Natural killer cell (primary cell): Measurements from ENCODE around the gene BBX. TPM values are rescaled to one million over a fixed set of nuclear protein-coding genes. Genes with fewer than 3 reads are reported as not detected.

ENCODE experiments used
- ATAC-seq, 3 donors: fragments of 150-1000 bp in 2 of 3; fragments of 200-7000 bp in 1 of 3; cut with Tn5 transposase; 1 replicate in 1 of 3; 2 replicates in 2 of 3; pipeline ENCODE4 v1.10.0; 2021; ENCODE audit warnings: mild to moderate bottlenecking in 2 of 3, moderate library complexity in 2 of 3
- DNase-seq, 2 donors: peaks; one replicate each; pipeline versions ENCODE4 v3.0.0 to v3.0.0-alpha.2; 2013 to 2021; ENCODE audit warnings: mixed read lengths in 1 of 2
- H3K27ac ChIP-seq: one replicate; pipeline ENCODE4 v1.5.1; 2013; ENCODE audit warnings: mild to moderate bottlenecking, low read length
- H3K27me3 ChIP-seq: one replicate; pipeline ENCODE4 v1.6.1; 2013; ENCODE audit warnings: low read length; ENCODE audit not compliant: control insufficient read depth, insufficient read depth
- H3K36me3 ChIP-seq: one replicate; pipeline ENCODE4 v1.6.1; 2013; ENCODE audit warnings: low read length; ENCODE audit not compliant: control insufficient read depth, insufficient read depth
- H3K4me1 ChIP-seq: one replicate; pipeline ENCODE4 v1.6.1; 2013; ENCODE audit warnings: low read length; ENCODE audit not compliant: control insufficient read depth, insufficient read depth
- H3K4me3 ChIP-seq: one replicate; pipeline ENCODE4 v1.5.1; 2013; ENCODE audit warnings: low read length
- H3K9me3 ChIP-seq: one replicate; pipeline ENCODE4 v1.6.1; 2013; ENCODE audit warnings: low read length; ENCODE audit not compliant: control insufficient read depth, insufficient read depth
- H3K27ac Mint-ChIP-seq, 2 donors: one replicate each; pipeline ENCODE4 v1.8.0; 2022; ENCODE audit warnings: mild to moderate bottlenecking in 2 of 2, mixed read lengths in 2 of 2, moderate library complexity in 1 of 2
- H3K27me3 Mint-ChIP-seq, 2 donors: one replicate each; pipeline ENCODE4 v1.8.0; 2022; ENCODE audit warnings: low read depth in 2 of 2, mixed read lengths in 2 of 2
- H3K36me3 Mint-ChIP-seq: one replicate; pipeline ENCODE4 v1.8.0; 2022; ENCODE audit warnings: mixed read lengths
- H3K4me1 Mint-ChIP-seq, 2 donors: one replicate each; pipeline ENCODE4 v1.8.0; 2022; ENCODE audit warnings: mixed read lengths in 2 of 2
- H3K4me3 Mint-ChIP-seq: one replicate; pipeline ENCODE4 v1.8.0; 2022; ENCODE audit warnings: mild to moderate bottlenecking, moderate library complexity, mixed read lengths
- H3K9me3 Mint-ChIP-seq, 2 donors: one replicate each; pipeline ENCODE4 v1.8.0; 2022; ENCODE audit warnings: mixed read lengths in 2 of 2
- CTCF ChIP-seq: fragments of 200-600 bp; IDR thresholded peaks from one replicate; pipeline ENCODE4 v1.8.0; 2022; ENCODE audit warnings: antibody characterized with exemption
- WGBS: methylation state at CpG from one replicate; pipeline ENCODE4 v1.1.7; 2013; ENCODE audit warnings: missing lambda C conversion rate; ENCODE audit not compliant: insufficient coverage; 5-methylcytosine and 5-hydroxymethylcytosine counted together
- intact Hi-C: fragments of 100-400 bp; cut with micrococcal nuclease; formaldehyde crosslinking; loops from one replicate; pipeline ENCODE4 v1.14.2; 2022
- total RNA-seq, 4 donors: library from RNA; stranded (reverse); fragments of 120-200 nt in 1 of 4; gene quantifications; one replicate each; pipeline versions ENCODE4 v1.2.3 to v1.2.4, GENCODE V29; 2013 to 2022

The BBX gene
- total RNA-seq, 3 donors from 2014 or later (not counting 1 experiment from before 2014, with no cell fraction given) = 80.0 to 87.1 (median 83.4) TPM

DNA sequence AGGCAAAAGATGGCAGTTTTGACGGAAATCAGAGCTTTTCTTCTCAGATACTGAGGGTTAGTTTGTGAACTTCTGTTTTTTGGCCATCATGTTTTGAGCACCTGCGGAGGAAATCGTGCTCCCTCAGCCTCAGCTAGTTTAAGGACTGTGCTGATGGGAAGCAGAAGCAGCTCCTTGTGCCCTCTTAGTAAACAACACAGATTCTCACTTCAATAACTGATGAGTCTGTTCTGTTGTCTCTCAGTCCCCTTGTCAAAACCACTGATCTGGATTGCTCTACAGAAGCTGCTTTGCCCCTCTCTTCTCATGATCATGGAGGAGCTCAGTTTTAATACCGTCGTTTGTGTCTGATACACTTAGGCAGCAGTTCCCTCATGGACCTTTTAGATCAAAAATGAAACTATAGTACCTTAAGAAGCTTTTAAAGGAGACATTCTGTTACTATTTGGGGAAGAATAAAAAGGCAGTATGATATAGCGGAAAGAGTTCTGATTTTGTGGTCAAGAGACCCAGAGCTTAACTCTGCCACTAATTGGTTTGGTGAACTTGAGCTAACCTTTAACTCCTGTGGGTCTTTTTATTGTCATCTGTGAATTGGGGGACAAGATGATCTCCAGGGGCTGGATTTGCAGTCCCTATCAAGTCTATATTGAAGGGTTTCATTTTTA is 152.6 kb downstream of the BBX start:
- intact Hi-C loops = loop anchor here (10.0 kb wide), 2 partner anchors 729 to 799 kb away; no protein-coding TSS in a partner anchor
- no peaks in the 10 kb centered on the region for H3K36me3 Mint-ChIP-seq
- no peak for TF ChIP-seq CTCF
- Histone ChIP-seq H3K4me1 (no peaks in the 10 kb centered on the region), H3K36me3 (peaks cover 3% of the 10 kb centered on the region), H3K27me3 (no peaks in the 10 kb centered on the region), H3K27ac (peak overlapping the region; percentile 30), H3K4me3 (no peak overlapping the region), H3K9me3 (no peaks in the 10 kb centered on the region)
- peaks cover 29 to 35% of the 10 kb centered on the region in 2 donors for H3K4me1 Mint-ChIP-seq
- ATAC-seq = peak in 1 of 3 donors; percentile 20
- no peak for DNase-seq
- no peaks in the 10 kb centered on the region for H3K27me3 Mint-ChIP-seq
- H3K9me3 Mint-ChIP-seq = no peaks in the 10 kb centered on the region
- peak overlapping the region in 1 of 2 donors; percentile 81 for H3K27ac Mint-ChIP-seq
- no peak overlapping the region for H3K4me3 Mint-ChIP-seq
- 40% methylated on average over 6 of the region's 6 CpGs for WGBS

DNA sequence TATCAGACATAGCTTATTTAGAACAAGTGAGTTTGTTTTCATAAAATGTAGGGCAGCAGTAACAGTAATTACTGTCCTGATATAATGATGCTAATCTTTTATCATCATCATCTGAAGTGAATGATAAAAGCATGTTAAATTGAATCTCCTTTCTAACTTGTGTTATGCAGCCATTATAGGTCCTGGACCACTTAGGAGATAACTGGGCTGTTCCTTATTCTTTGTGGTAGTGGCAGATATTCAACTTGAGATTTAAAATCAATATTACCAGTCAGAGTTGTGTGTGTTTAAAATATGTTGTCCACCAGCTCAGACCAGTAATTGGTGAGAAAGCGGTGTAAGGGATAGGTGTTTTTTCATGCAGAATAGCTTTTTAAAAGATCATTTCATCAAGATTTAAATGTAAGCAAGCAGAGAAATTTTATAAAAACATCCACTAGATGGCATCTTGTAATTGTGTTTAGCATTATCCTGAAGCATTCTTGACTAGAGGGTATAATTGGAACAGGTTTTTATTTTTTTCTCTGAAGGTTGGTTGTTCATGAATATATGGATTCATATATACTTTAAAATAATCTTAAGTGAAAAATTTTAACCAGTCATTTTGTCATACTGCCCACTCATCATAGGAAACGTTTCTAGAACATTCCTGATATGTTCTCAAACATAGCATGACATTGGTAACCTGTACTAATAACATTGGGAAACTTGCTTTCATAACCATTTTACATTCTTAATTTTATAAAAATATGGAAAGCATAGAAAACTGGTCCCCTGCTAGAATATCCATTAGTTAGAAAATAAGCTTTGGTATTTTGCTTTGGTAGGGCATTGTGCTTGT is 153.9 kb downstream of the BBX start:
- Mint-ChIP-seq H3K4me3 (no peak overlapping the region), H3K4me1 (peaks cover 31 to 38% of the 10 kb centered on the region in 2 donors), H3K36me3 (no peaks in the 10 kb centered on the region), H3K27me3 (no peaks in the 10 kb centered on the region), H3K9me3 (no peaks in the 10 kb centered on the region), H3K27ac (no peak overlapping the region)
- DNase-seq (peak in 1 of 2 donors; percentile 45), ATAC-seq (peak in 2 of 3 donors; percentile 34 to 50)
- Histone ChIP-seq H3K4me1 (no peaks in the 10 kb centered on the region), H3K9me3 (no peaks in the 10 kb centered on the region), H3K27me3 (no peaks in the 10 kb centered on the region), H3K27ac (no peak overlapping the region), H3K36me3 (peaks cover 3% of the 10 kb centered on the region), H3K4me3 (no peak overlapping the region)
- peak; percentile 59 for TF ChIP-seq CTCF
- WGBS = 83% methylated on average over 1 of the region's 2 CpGs
- intact Hi-C loops = loop anchor here (10.0 kb wide), 2 partner anchors 728 to 798 kb away; no protein-coding TSS in a partner anchor

DNA sequence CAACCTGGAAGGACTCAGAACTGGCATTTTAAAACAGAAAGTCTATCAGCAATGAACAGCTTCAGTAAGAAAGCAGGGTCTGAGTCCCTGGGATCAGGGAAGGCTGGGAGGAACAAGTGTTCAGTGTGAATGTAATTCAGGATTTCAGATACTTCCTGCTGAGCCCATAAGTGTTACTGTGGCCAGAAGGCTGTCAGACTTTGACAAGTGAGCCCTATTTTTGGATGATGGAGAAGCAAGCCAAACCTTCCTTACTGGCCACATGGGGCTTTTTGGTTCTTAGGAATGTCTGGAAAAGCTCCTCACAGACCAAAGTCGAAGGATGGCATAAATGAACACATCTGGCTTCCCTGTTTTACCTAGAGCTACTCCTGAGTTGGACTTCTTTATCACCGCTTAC is 157.2 kb downstream of the BBX start:
- no peak overlapping the region for H3K27ac ChIP-seq
- 80% methylated on average over 1 of the region's 2 CpGs for WGBS
- Mint-ChIP-seq H3K9me3 (no peaks in the 10 kb centered on the region), H3K27ac (no peak overlapping the region), H3K4me1 (peaks cover 37 to 49% of the 10 kb centered on the region in 2 donors), H3K36me3 (no peaks in the 10 kb centered on the region), H3K4me3 (no peak overlapping the region), H3K27me3 (no peaks in the 10 kb centered on the region)
- no peak for ATAC-seq
- peaks cover 5% of the 10 kb centered on the region for H3K4me1 ChIP-seq
- TF ChIP-seq CTCF = no peak
- H3K9me3 ChIP-seq = no peaks in the 10 kb centered on the region
- intact Hi-C loops = loop anchor here (10.0 kb wide), 2 partner anchors 725 to 795 kb away; no protein-coding TSS in a partner anchor
- H3K27me3 ChIP-seq = no peaks in the 10 kb centered on the region
- DNase-seq = no peak
- H3K36me3 ChIP-seq = peaks cover 3% of the 10 kb centered on the region
- no peak overlapping the region for H3K4me3 ChIP-seq
